Activated CD4-positive, alpha-beta T cell treated with anti-CD3 and anti-CD28 coated beads for 4 hours (primary cell): ENCODE measurements around the gene RGS21.
"Not testable (repeated sequence)": the region's sequence is repeated elsewhere in the genome, so short reads cannot be mapped to it uniquely, and the experiment has no call there.

Experiments used
- DNase-seq, 2 donors: peaks; one replicate each; pipeline ENCODE4 v3.0.0-alpha.2; 2020

RGS21 gene

GRCh38 chr1:192316942-192317450 lies at the start of gene RGS21:
RGS21 (plus strand) TSS chr1:192316992; CDS start chr1:192343037, 26,045 bp downstream.
- no peak for DNase-seq

- DNase-seq = no peak
Measured at GRCh38 chr1:192268468-192269052, 48.2 kb upstream of the RGS21 start.

GRCh38 chr1:192270398-192270797 lies 46.4 kb upstream of the RGS21 start:
- DNase-seq = no peak

GRCh38 chr1:192272732-192273131 lies 44.1 kb upstream of the RGS21 start:
- no peak for DNase-seq

GRCh38 chr1:192274588-192274987 lies 42.2 kb upstream of the RGS21 start:
- DNase-seq = no peak

GRCh38 chr1:192277635-192278034 lies 39.2 kb upstream of the RGS21 start:
- DNase-seq = no peak

- DNase-seq = no peak
Measured at GRCh38 chr1:192284927-192285326, 31.9 kb upstream of the RGS21 start.

- DNase-seq = no peak
Measured at GRCh38 chr1:192303029-192303428, 13.8 kb upstream of the RGS21 start.

- DNase-seq = not testable (repeated sequence)
Measured at GRCh38 chr1:192308314-192308713, 8.5 kb upstream of the RGS21 start.

GRCh38 chr1:192311281-192311680 lies 5.5 kb upstream of the RGS21 start:
- no peak for DNase-seq

GRCh38 chr1:192327997-192328396 lies 11.2 kb downstream of the RGS21 start:
- no peak for DNase-seq

- DNase-seq = no peak
Measured at GRCh38 chr1:192342842-192343241, 26.1 kb downstream of the RGS21 start.

GRCh38 chr1:192343344-192343743 lies 26.6 kb downstream of the RGS21 start:
- DNase-seq = no peak

- DNase-seq = no peak
Measured at GRCh38 chr1:192349314-192349713, 32.5 kb downstream of the RGS21 start.

- no peak for DNase-seq
Measured at GRCh38 chr1:192350356-192350755, 33.6 kb downstream of the RGS21 start.

- no peak for DNase-seq
Measured at GRCh38 chr1:192351550-192351949, 34.8 kb downstream of the RGS21 start.

GRCh38 chr1:192357924-192358323 lies 41.1 kb downstream of the RGS21 start:
- no peak for DNase-seq

GRCh38 chr1:192358402-192358801 lies 41.6 kb downstream of the RGS21 start:
- no peak for DNase-seq

GRCh38 chr1:192358822-192359221 lies 42.0 kb downstream of the RGS21 start:
- no peak for DNase-seq

GRCh38 chr1:192363177-192363576 lies 46.4 kb downstream of the RGS21 start:
- DNase-seq = no peak

GRCh38 chr1:192367436-192367835 lies 50.6 kb downstream of the RGS21 start:
- DNase-seq = no peak

- DNase-seq = no peak
Measured at GRCh38 chr1:192375306-192375705, 58.5 kb downstream of the RGS21 start.

GRCh38 chr1:192376374-192376773 lies 59.6 kb downstream of the RGS21 start:
- DNase-seq = no peak

GRCh38 chr1:192378276-192378675 lies 61.5 kb downstream of the RGS21 start:
- DNase-seq = no peak

- DNase-seq = no peak
Measured at GRCh38 chr1:192378878-192379277, 62.1 kb downstream of the RGS21 start.
